Calu3 (cell line): ENCODE measurements around the gene VPS13D. TPM values are rescaled to one million over a fixed set of nuclear protein-coding genes. Genes with fewer than 3 reads are reported as not detected.
A peak's percentile ranks its signal among the peaks of the same experiment; 100 is the strongest.

Experiments used
- BruUV-seq: library from RNA; stranded (reverse); fragments of 400-500 nt; replicated peaks from 2 replicates; lab custom pipeline; 2021; lab: Mats Ljungman, UMichigan
- CTCF ChIA-PET: fragments of 300-600 bp; sonication (Branson Sonifier 250); formaldehyde crosslinking; loops from one replicate; lab custom pipeline; 2022; ENCODE audit warnings: antibody characterized with exemption; lab: Charles Lee
- DNase-seq: peaks from one replicate; pipeline ENCODE4 v3.0.0; 2022
- H3K27ac Mint-ChIP-seq: one replicate; pipeline ENCODE4 v1.8.0; 2022; ENCODE audit warnings: mixed read lengths; ENCODE audit not compliant: unreplicated experiment
- H3K27me3 Mint-ChIP-seq: one replicate; pipeline ENCODE4 v1.8.0; 2022; ENCODE audit warnings: mixed read lengths; ENCODE audit not compliant: unreplicated experiment
- H3K36me3 Mint-ChIP-seq: one replicate; pipeline ENCODE4 v1.8.0; 2022; ENCODE audit warnings: mild to moderate bottlenecking, moderate library complexity, mixed read lengths; ENCODE audit not compliant: insufficient read depth, unreplicated experiment
- H3K4me1 Mint-ChIP-seq: one replicate; pipeline ENCODE4 v1.8.0; 2022; ENCODE audit warnings: mild to moderate bottlenecking, low read depth, mixed read lengths; ENCODE audit not compliant: unreplicated experiment
- H3K4me3 Mint-ChIP-seq: one replicate; pipeline ENCODE4 v1.8.0; 2022; ENCODE audit warnings: mild to moderate bottlenecking, low read depth, moderate library complexity, mixed read lengths; ENCODE audit not compliant: unreplicated experiment
- H3K9me3 Mint-ChIP-seq: one replicate; pipeline ENCODE4 v1.8.0; 2022; ENCODE audit warnings: low read depth, mixed read lengths; ENCODE audit not compliant: unreplicated experiment
- CTCF ChIP-seq: fragments of 200-600 bp; IDR thresholded peaks from one replicate; pipeline ENCODE4 v1.8.0; 2022; ENCODE audit warnings: antibody characterized with exemption; ENCODE audit not compliant: unreplicated experiment
- intact Hi-C: fragments of 100-400 bp; cut with micrococcal nuclease; formaldehyde crosslinking; loops from one replicate; pipeline ENCODE4 v1.10.0; 2022; ENCODE audit not compliant: unreplicated experiment
- total RNA-seq: library from RNA; stranded (reverse); gene quantifications from 2 replicates; pipeline ENCODE4 v1.2.3, GENCODE V29; 2022

The VPS13D gene
- total RNA-seq, 1 experiment from 2014 or later: 30.6 TPM

GRCh38 chr1:12528021-12528852 is 298.4 kb downstream of the VPS13D start:
- intact Hi-C loops: loop anchor here (5.0 kb wide), 1 partner anchor 41 kb away; no protein-coding TSS in a partner anchor
- no peak for TF ChIP-seq CTCF
- BruUV-seq: no TSS peak
- CTCF ChIA-PET: interaction anchor here (0.7 to 1.0 kb wide), 2 partner anchors 27 to 42 kb away, joined by 3 read pairs; no protein-coding TSS in a partner anchor
- H3K4me1 Mint-ChIP-seq: peaks cover 35% of the 10 kb centered on the region
- peak overlapping the region; percentile 27 for H3K27ac Mint-ChIP-seq
- H3K27me3 Mint-ChIP-seq: no peaks in the 10 kb centered on the region
- DNase-seq: peak; percentile 77
- H3K9me3 Mint-ChIP-seq: no peaks in the 10 kb centered on the region
- no peak overlapping the region for H3K4me3 Mint-ChIP-seq
- peaks cover 4% of the 10 kb centered on the region for H3K36me3 Mint-ChIP-seq

GRCh38 chr1:12529640-12530174 is 299.9 kb downstream of the VPS13D start:
- intact Hi-C loops: loop anchor here (5.0 kb wide), 1 partner anchor 42 kb away; no protein-coding TSS in a partner anchor
- BruUV-seq: no TSS peak
- TF ChIP-seq CTCF: no peak
- Mint-ChIP-seq H3K9me3 (no peaks in the 10 kb centered on the region), H3K36me3 (peaks cover 4% of the 10 kb centered on the region), H3K4me3 (no peak overlapping the region), H3K4me1 (peaks cover 43% of the 10 kb centered on the region), H3K27ac (peak overlapping the region; percentile 72), H3K27me3 (no peaks in the 10 kb centered on the region)
- CTCF ChIA-PET: no interaction called here
- DNase-seq: no peak

- intact Hi-C loops: no loop called here
- Mint-ChIP-seq H3K4me1 (peaks cover 34% of the 10 kb centered on the region), H3K27ac (no peak overlapping the region), H3K27me3 (no peaks in the 10 kb centered on the region), H3K9me3 (peaks cover 3% of the 10 kb centered on the region), H3K36me3 (peaks cover 4% of the 10 kb centered on the region), H3K4me3 (no peak overlapping the region)
- CTCF ChIA-PET: no interaction called here
- DNase-seq: no peak
- no peak for TF ChIP-seq CTCF
- BruUV-seq: no TSS peak
Measured at GRCh38 chr1:12530462-12531178, 300.8 kb downstream of the VPS13D start.

- intact Hi-C loops: no loop called here
- CTCF ChIA-PET: interaction anchor here (0.5 kb wide), 1 partner anchor 44 kb away, joined by 4 read pairs; no protein-coding TSS in a partner anchor
- H3K4me3 Mint-ChIP-seq: no peak overlapping the region
- peaks cover 5% of the 10 kb centered on the region for H3K9me3 Mint-ChIP-seq
- H3K27ac Mint-ChIP-seq: no peak overlapping the region
- no peak for TF ChIP-seq CTCF
- H3K4me1 Mint-ChIP-seq: peaks cover 32% of the 10 kb centered on the region
- no peaks in the 10 kb centered on the region for H3K27me3 Mint-ChIP-seq
- DNase-seq: no peak
- BruUV-seq: no TSS peak
- peaks cover 4% of the 10 kb centered on the region for H3K36me3 Mint-ChIP-seq
Measured at GRCh38 chr1:12531179-12531499, 301.3 kb downstream of the VPS13D start.
